GM18499 (cell line): ENCODE measurements around the gene RPAP2.

Source experiments
- ATAC-seq: cut with Tn5 transposase; IDR thresholded peaks from one replicate; pipeline ENCODE4 v1.9.1; 2021; ENCODE audit warnings: moderate number of reproducible peaks; ENCODE audit not compliant: insufficient read depth, unreplicated experiment

Gene RPAP2

GRCh38 chr1:92442351-92442750 is 143.5 kb downstream of the RPAP2 start:
- ATAC-seq: no peak

GRCh38 chr1:92443893-92444292 is 145.0 kb downstream of the RPAP2 start:
- no peak for ATAC-seq

GRCh38 chr1:92444351-92444750 is 145.5 kb downstream of the RPAP2 start:
- no peak for ATAC-seq

GRCh38 chr1:92445865-92446264 is 147.0 kb downstream of the RPAP2 start:
- no peak for ATAC-seq

DNA sequence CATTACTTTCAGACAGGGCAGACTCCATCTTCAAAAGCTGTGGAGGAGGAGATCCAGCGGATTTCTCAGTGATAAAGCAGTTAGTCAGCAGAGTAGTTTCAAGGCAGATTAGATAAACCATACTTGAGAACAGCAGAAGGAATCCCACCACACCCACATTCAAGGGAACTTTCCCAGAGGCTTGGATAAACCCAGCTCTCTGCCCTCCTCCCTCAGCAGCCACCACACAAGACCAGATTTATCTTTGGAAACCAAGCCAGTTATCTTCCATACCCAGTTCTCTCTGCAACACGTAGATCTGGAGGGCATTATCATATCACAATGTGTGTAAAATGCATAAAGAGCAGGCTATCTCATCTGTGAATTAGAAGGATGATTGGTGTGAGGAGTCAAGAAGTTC is 147.7 kb downstream of the RPAP2 start:
- ATAC-seq: no peak

DNA sequence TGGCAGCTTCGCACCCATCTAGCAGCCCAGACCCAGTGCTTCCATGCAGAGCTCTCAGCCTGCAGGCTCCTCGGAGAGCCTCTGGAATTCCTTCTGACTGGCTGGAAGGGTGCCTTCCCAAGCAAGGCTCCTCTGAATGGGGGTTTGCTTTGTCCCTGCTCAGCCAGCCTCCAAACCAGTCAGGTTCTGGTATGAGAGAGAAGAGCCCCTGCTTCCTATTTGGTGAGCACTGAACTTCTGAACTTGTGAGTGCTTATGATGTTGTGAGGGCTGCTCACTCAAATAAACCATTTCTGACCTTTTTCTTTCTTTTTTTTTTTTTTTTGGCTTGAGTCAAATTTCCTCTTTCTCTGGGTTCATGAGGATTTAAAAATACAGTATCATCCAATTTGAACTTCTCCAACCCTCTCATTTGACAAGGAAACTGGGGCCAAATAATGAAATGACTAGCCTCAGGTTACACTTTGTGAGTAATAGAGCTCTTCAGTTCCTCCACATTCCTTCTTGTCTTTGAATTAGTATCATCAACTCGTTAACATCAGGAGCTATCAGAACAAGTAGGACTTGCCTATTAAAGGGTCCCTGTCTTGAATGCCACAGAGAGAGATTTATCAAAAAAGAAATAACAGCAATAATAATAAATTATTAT is 148.3 kb downstream of the RPAP2 start:
- ATAC-seq: no peak

DNA sequence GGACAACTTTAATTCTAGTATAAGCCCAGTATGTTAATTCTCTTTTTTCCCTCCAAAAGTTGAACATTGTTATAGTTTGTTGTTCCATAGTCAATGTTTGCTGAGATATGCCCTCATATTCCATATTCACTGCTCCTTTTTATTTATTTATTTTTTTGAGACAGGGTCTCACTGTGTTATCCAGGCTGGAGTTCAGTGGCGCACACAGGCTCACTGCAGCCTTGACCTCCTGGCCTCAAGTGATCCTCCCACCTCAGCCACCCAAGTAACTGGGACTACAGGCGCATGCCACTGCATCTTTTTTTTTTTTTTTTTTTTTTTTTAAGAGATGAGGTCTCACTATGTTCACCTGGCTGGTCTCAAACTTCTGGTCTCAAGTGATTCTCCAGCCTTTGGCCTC is 149.1 kb downstream of the RPAP2 start:
- ATAC-seq: no peak
